Heart left ventricle (tissue), 16 donors: Measurements from ENCODE around the gene ATP2B2. TPM values are rescaled to one million over a fixed set of nuclear protein-coding genes. Genes with fewer than 3 reads are reported as not detected.

ENCODE experiments used
- ATAC-seq, 4 donors: fragments of 200-7000 bp; cut with Tn5 transposase; one replicate each; pipeline ENCODE4 v1.9.1; 2020 to 2022; ENCODE audit warnings: moderate library complexity in 4 of 4, mild to moderate bottlenecking in 3 of 4, moderate number of reproducible peaks in 1 of 4
- DNase-seq, 5 donors: peaks; one replicate each; pipeline ENCODE4 v3.0.0-alpha.2; 2020
- H3K27ac ChIP-seq, 12 donors: fragments of 200-600 bp; sonication (generic) in 4 of 12; one replicate each; pipeline versions ENCODE4 v1.5.0 to v1.8.0; 2016 to 2022; ENCODE audit warnings: mild to moderate bottlenecking in 2 of 12
- H3K27me3 ChIP-seq, 9 donors: fragments of 200-600 bp; sonication (generic) in 2 of 9; one replicate each; pipeline versions ENCODE4 v1.5.1 to v1.8.0; 2016 to 2022; ENCODE audit warnings: mild to moderate bottlenecking in 3 of 9
- H3K36me3 ChIP-seq, 9 donors: fragments of 200-600 bp; sonication (generic) in 2 of 9; one replicate each; pipeline versions ENCODE4 v1.5.0 to v1.8.0; 2018 to 2022; ENCODE audit warnings: mild to moderate bottlenecking in 2 of 9
- H3K4me1 ChIP-seq, 12 donors: fragments of 200-600 bp; sonication (generic) in 4 of 12; one replicate each; pipeline versions ENCODE4 v1.5.0 to v1.8.0; 2016 to 2022; ENCODE audit warnings: mild to moderate bottlenecking in 3 of 12
- H3K4me3 ChIP-seq, 12 donors: fragments of 200-600 bp; sonication (generic) in 4 of 12; one replicate each; pipeline versions ENCODE4 v1.5.0 to v1.8.0; 2017 to 2022; ENCODE audit warnings: mild to moderate bottlenecking in 9 of 12, moderate library complexity in 4 of 12
- H3K9me3 ChIP-seq, 12 donors: fragments of 200-600 bp; sonication (generic) in 4 of 12; one replicate each; pipeline versions ENCODE4 v1.5.0 to v1.8.0; 2016 to 2022; ENCODE audit warnings: mild to moderate bottlenecking in 1 of 12
- CTCF ChIP-seq, 12 donors: fragments of 200-600 bp; sonication (generic) in 4 of 12; IDR thresholded peaks; one replicate each; pipeline versions ENCODE4 v1.5.0 to v1.8.0; 2018 to 2022; ENCODE audit warnings: antibody characterized with exemption in 12 of 12, mild to moderate bottlenecking in 5 of 12
- POLR2A ChIP-seq, 2 donors: fragments of 450-650 bp; IDR thresholded peaks; one replicate each; pipeline ENCODE4 v1.6.1; 2017; ENCODE audit warnings: antibody characterized with exemption in 2 of 2, mild to moderate bottlenecking in 2 of 2, moderate library complexity in 2 of 2
- WGBS, 4 donors: extraction: QIAGEN DNeasy Blood & Tissue Kit in 2 of 4; methylation state at CpG; one replicate each; pipeline versions ENCODE4 v1.1.5 to v1.1.7; 2013 to 2018; 5-methylcytosine and 5-hydroxymethylcytosine counted together
- intact Hi-C, 10 donors: fragments of 100-400 bp; cut with DNase I; formaldehyde crosslinking; loops; one replicate each; pipeline versions ENCODE4 v1.11.1 to v1.14.2; 2022
- polyA plus RNA-seq, 2 donors: library from polyadenylated mRNA; stranded (reverse); fragments of 200-250 nt; gene quantifications; one replicate each; pipeline ENCODE4 v1.2.3, GENCODE V29; 2013
- total RNA-seq, 9 donors: library from RNA; depleted of rRNA in 2 of 9; stranded (reverse); fragments of >200 nt in 2 of 9; fragmentation: NEBNext Ultra II Directional in 3 of 9; extraction: Animal tissue kit (Norgen Biotek cat#: 25700) in 3 of 9; gene quantifications; one replicate each; pipeline versions ENCODE4 v1.1.0 to v1.2.4, GENCODE V29; 2016 to 2023
- donor health status: ischemic (EF 13 %, LVEDD 7.1; RV severe dilation, severe dysfunction).
- donor health status: healthy with polysubstance abuse.
- donor health status: DM: no; HTN: yes; CAD: no.
- donor health status: DM: no; HTN: no; CAD: no.
- donor health status: ischemic (EF 25% LVEDD 6.9; RV normal size, moderate dysfunction).
- donor health status: ischemic (EF 25% LVEDD 5.7; RV mildly dilated, moderate dysfunction).
- donor health status: healthy.
- donor health status: DM: yes; HTN: yes; CAD: no.
- donor health status: ischemic (EF 35%, LVEDD 5.7; RV mildly dilated, moderate dysfunction).
- donor health status: nonischemic (EF 11% LVEDD 7.7; RV severe dilation, severe dysfunction).
- donor health status: DM: yes; HTN: yes; CAD: no.
- donor health status: PGD.
- donor health status: ischemic (EF 29% LVEDD 5.4; RV normal size, mild dysfunction).
- donor health status: nonischemic (EF 23%, LVEDD 6.1; RV moderate dilation, normal function).

ATP2B2 gene
- total and polyA plus RNA-seq, 11 donors, result 0.01 to 0.35 (median 0.12) TPM; not detected in 3

- ATAC-seq, result no peak
- intact Hi-C loops, result no loop called here
- DNase-seq, result no peak
- Histone ChIP-seq H3K36me3 (no peaks in the 10 kb centered on the region), H3K9me3 (no peaks in the 10 kb centered on the region), H3K27ac (no peak overlapping the region), H3K4me3 (no peak overlapping the region), H3K27me3 (no peaks in the 10 kb centered on the region), H3K4me1 (peaks cover 0 to 14% (median 0%) of the 10 kb centered on the region in 12 donors)
- 83 to 89% (median 86%) methylated on average over 9 of the region's 9 CpGs for WGBS, 4 donors
- TF ChIP-seq POLR2A (IDR thresholded peaks at IDR 0.05) (no peak), CTCF (IDR thresholded peaks at IDR 0.05) (no peak)
Measured at GRCh38 chr3:10434938-10435336, 70.4 kb downstream of the ATP2B2 start.

GRCh38 chr3:10434144-10434937 lies 71.0 kb downstream of the ATP2B2 start:
- Histone ChIP-seq H3K27me3 (no peaks in the 10 kb centered on the region), H3K4me3 (no peak overlapping the region), H3K36me3 (no peaks in the 10 kb centered on the region), H3K9me3 (no peaks in the 10 kb centered on the region), H3K4me1 (peaks cover 0 to 14% (median 0%) of the 10 kb centered on the region in 12 donors), H3K27ac (no peak overlapping the region)
- intact Hi-C loops, result no loop called here
- 72 to 87% (median 83%) methylated on average over 2 of the region's 2 CpGs for WGBS, 4 donors
- DNase-seq (no peak), ATAC-seq (no peak)
- no peak for TF ChIP-seq POLR2A (IDR thresholded peaks at IDR 0.05)
- no peak for TF ChIP-seq CTCF (IDR thresholded peaks at IDR 0.05)

- no peak for ATAC-seq
- no peaks in the 10 kb centered on the region for H3K36me3 ChIP-seq
- H3K27me3 ChIP-seq, result no peaks in the 10 kb centered on the region
- no peak overlapping the region for H3K4me3 ChIP-seq
- H3K9me3 ChIP-seq, result no peaks in the 10 kb centered on the region
- peaks cover 0 to 3% (median 0%) of the 10 kb centered on the region in 12 donors for H3K4me1 ChIP-seq
- no peak for DNase-seq
- no peak overlapping the region for H3K27ac ChIP-seq
- WGBS, 4 donors, result 61 to 69% (median 66%) methylated on average over 2 of the region's 2 CpGs
- intact Hi-C loops, result no loop called here
- TF ChIP-seq CTCF (IDR thresholded peaks at IDR 0.05), result no peak
- TF ChIP-seq POLR2A (IDR thresholded peaks at IDR 0.05), result no peak
Measured at GRCh38 chr3:10432931-10433330, 72.5 kb downstream of the ATP2B2 start.

- no peak for TF ChIP-seq CTCF (IDR thresholded peaks at IDR 0.05)
- no peak for TF ChIP-seq POLR2A (IDR thresholded peaks at IDR 0.05)
- 78 to 87% (median 82%) methylated on average over 16 of the region's 16 CpGs for WGBS, 4 donors
- Histone ChIP-seq H3K4me1 (no peaks in the 10 kb centered on the region), H3K9me3 (no peaks in the 10 kb centered on the region), H3K36me3 (no peaks in the 10 kb centered on the region), H3K27ac (no peak overlapping the region), H3K4me3 (no peak overlapping the region), H3K27me3 (no peaks in the 10 kb centered on the region)
- no peak for DNase-seq
- ATAC-seq, result no peak
- intact Hi-C loops, result no loop called here
Measured at GRCh38 chr3:10432156-10432845, 73.1 kb downstream of the ATP2B2 start.
